GM12878 (cell line): Measurements from ENCODE around the gene VGF. TPM values are rescaled to one million over a fixed set of nuclear protein-coding genes. Genes with fewer than 3 reads are reported as not detected.

ENCODE experiments used
- ATAC-seq: fragments of 200-7000 bp; cut with Tn5 transposase; 3 replicates; pipeline ENCODE4 v1.9.1; 2020; ENCODE audit warnings: mild to moderate bottlenecking, moderate library complexity
- BruUV-seq: library from RNA; stranded (reverse); fragments of 400-500 nt; replicated peaks from 2 replicates; lab custom pipeline; 2021; lab: Mats Ljungman, UMichigan
- CTCF ChIA-PET: fragments of 300-600 bp; sonication (Branson Sonifier 250); formaldehyde crosslinking; extraction: SDS; loops from one replicate; lab custom pipeline; 2021; ENCODE audit warnings: inconsistent platforms; lab: Yijun Ruan, JAX
- POLR2A ChIA-PET: fragments of 350-600 bp; formaldehyde crosslinking; extraction: SDS; loops from one replicate; lab custom pipeline; 2021; ENCODE audit warnings: inconsistent platforms; lab: Charles Lee
- RAD21 ChIA-PET: fragments of 300-600 bp; sonication (Branson Sonifier 250); formaldehyde crosslinking; loops from one replicate; lab custom pipeline; 2023; ENCODE audit warnings: antibody characterized with exemption; ENCODE audit not compliant: unreplicated experiment; lab: Charles Lee
- SMC1A ChIA-PET: fragments of 300-600 bp; sonication (Branson Sonifier 250); formaldehyde crosslinking; loops from one replicate; lab custom pipeline; 2023; ENCODE audit not compliant: unreplicated experiment, uncharacterized antibody; lab: Charles Lee
- DNase-seq: peaks from one replicate; pipeline ENCODE4 v3.0.0-alpha.2; 2011; ENCODE audit warnings: low read depth, low spot score
- FAIRE-seq: peaks from 3 replicates; lab custom pipeline; 2011; peaks lifted over from hg19 to GRCh38; lab: Jason Lieb, UNC
- H2AFZ ChIP-seq: 2 replicates; pipeline ENCODE4 v1.6.0; 2011; ENCODE audit warnings: low read depth, low read length, control low read depth; ENCODE audit not compliant: control insufficient read depth
- H3K27ac ChIP-seq: 2 replicates; pipeline ENCODE4 v1.5.1; 2011; ENCODE audit warnings: control low read depth; ENCODE audit not compliant: control insufficient read depth, insufficient read depth
- H3K27me3 ChIP-seq, 2 experiments: replicated peaks in 1 of 2; 2 replicates each; pipeline versions ENCODE4 v1.6.0 to v1.6.1; 2011; ENCODE audit warnings: low read length in 1 of 2; ENCODE audit not compliant: control insufficient read depth in 2 of 2, insufficient read depth in 2 of 2
- H3K36me3 ChIP-seq, 2 experiments: 2 replicates each; pipeline ENCODE4 v1.5.1; 2011; ENCODE audit warnings: low read length in 1 of 2; ENCODE audit not compliant: control insufficient read depth in 2 of 2, insufficient read depth in 2 of 2
- H3K4me1 ChIP-seq: 2 replicates; pipeline ENCODE4 v1.6.1; 2011; ENCODE audit warnings: mild to moderate bottlenecking, low read length, moderate library complexity, mixed read lengths; ENCODE audit not compliant: control insufficient read depth, insufficient read depth
- H3K4me2 ChIP-seq: 2 replicates; pipeline ENCODE4 v1.6.0; 2011; ENCODE audit warnings: control low read depth; ENCODE audit not compliant: control insufficient read depth, insufficient read depth
- H3K4me3 ChIP-seq: fragments of 200-600 bp; sonication (generic); 2 replicates; pipeline ENCODE4 v1.5.1; 2016
- H3K79me2 ChIP-seq: 2 replicates; pipeline ENCODE4 v1.6.0; 2011; ENCODE audit warnings: low read length; ENCODE audit not compliant: control insufficient read depth, insufficient read depth
- H3K9ac ChIP-seq: 2 replicates; pipeline ENCODE4 v1.8.0; 2011; ENCODE audit warnings: low read length, control low read depth, mixed read lengths; ENCODE audit not compliant: control insufficient read depth, insufficient read depth
- H3K9me3 ChIP-seq: replicated peaks from 3 replicates; pipeline ENCODE4 v1.5.1; 2011; ENCODE audit warnings: mild to moderate bottlenecking, low read length; ENCODE audit not compliant: control insufficient read depth, insufficient read depth
- H4K20me1 ChIP-seq: 2 replicates; pipeline ENCODE4 v1.6.0; 2011; ENCODE audit not compliant: control insufficient read depth, insufficient read depth
- CTCF ChIP-seq, 3 experiments: IDR thresholded peaks in 2 of 3; conservative IDR thresholded peaks in 1 of 3; 2 replicates each; pipeline ENCODE4 v1.5.1; 2011; ENCODE audit warnings: low read depth in 3 of 3, low read length in 3 of 3, mild to moderate bottlenecking in 3 of 3, control low read depth in 2 of 3, moderate library complexity in 2 of 3, inconsistent platforms in 1 of 3, mixed read lengths in 1 of 3; ENCODE audit not compliant: control insufficient read depth in 2 of 3, insufficient read depth in 1 of 3; ENCODE audit errors: extremely low read depth in 1 of 3
- ELK1 ChIP-seq: IDR thresholded peaks from 2 replicates; pipeline ENCODE4 v1.6.1; 2012; ENCODE audit warnings: low read depth, low read length, improper control_type of control experiment
- EP300 ChIP-seq, 2 experiments: fragments of 150-350 bp in 1 of 2; IDR thresholded peaks; 2 replicates each; pipeline ENCODE4 v1.6.1; 2011 to 2012; ENCODE audit warnings: low read depth in 2 of 2, low read length in 2 of 2, borderline replicate concordance in 1 of 2, improper control_type of control experiment in 1 of 2, inconsistent platforms in 1 of 2; ENCODE audit not compliant: control insufficient read depth in 1 of 2
- GATAD2B ChIP-seq: fragments of 450-650 bp; conservative IDR thresholded peaks from 2 replicates; pipeline ENCODE4 v1.6.1; 2017; ENCODE audit warnings: low read depth, mild to moderate bottlenecking, moderate library complexity
- KAT2A ChIP-seq: conservative IDR thresholded peaks from 2 replicates; pipeline ENCODE4 v1.6.1; 2011; ENCODE audit warnings: low read depth, low read length; ENCODE audit not compliant: control insufficient read depth
- NFXL1 ChIP-seq: fragments of 450-650 bp; IDR thresholded peaks from 2 replicates; pipeline ENCODE4 v1.6.1; 2017; ENCODE audit warnings: antibody characterized with exemption, mild to moderate bottlenecking, borderline replicate concordance
- POLR2AphosphoS2 ChIP-seq: IDR thresholded peaks from 2 replicates; pipeline ENCODE4 v1.6.1; 2011; ENCODE audit warnings: low read depth, mild to moderate bottlenecking, low read length, improper control_type of control experiment, moderate library complexity
- RAD21 ChIP-seq: IDR thresholded peaks from 2 replicates; pipeline ENCODE4 v1.6.1; 2011; ENCODE audit warnings: mild to moderate bottlenecking, low read depth, low read length, moderate library complexity; ENCODE audit not compliant: insufficient read depth
- RCOR1 ChIP-seq: conservative IDR thresholded peaks from 2 replicates; pipeline ENCODE4 v1.6.1; 2012; ENCODE audit warnings: low read depth, low read length, improper control_type of control experiment
- REST ChIP-seq: IDR thresholded peaks from 2 replicates; pipeline ENCODE4 v1.6.1; 2012; ENCODE audit warnings: mild to moderate bottlenecking, low read depth, low read length
- SMARCA5 ChIP-seq: fragments of 450-650 bp; IDR thresholded peaks from 2 replicates; pipeline ENCODE4 v1.6.1; 2017; ENCODE audit warnings: mild to moderate bottlenecking
- ZNF217 ChIP-seq: fragments of 450-650 bp; IDR thresholded peaks from 2 replicates; pipeline ENCODE4 v1.6.1; 2017; ENCODE audit warnings: antibody characterized with exemption, mild to moderate bottlenecking
- WGBS: methylation state at CpG from one replicate; pipeline ENCODE4 v1.1.6; 2016; ENCODE audit warnings: low lambda C conversion rate; ENCODE audit not compliant: insufficient replicate concordance, insufficient coverage; ENCODE audit errors: missing lambda C conversion rate; 5-methylcytosine and 5-hydroxymethylcytosine counted together
- in situ Hi-C: fragments of 300-500 bp; cut with MboI; formaldehyde crosslinking; loops from 9 replicates; pipeline ENCODE4 v1.14.3; 2018; ENCODE audit warnings: mixed read lengths
- intact Hi-C: fragments of 100-400 bp; cut with micrococcal nuclease; formaldehyde crosslinking; loops from one replicate; pipeline ENCODE4 v1.14.2; 2022; ENCODE audit not compliant: unreplicated experiment
- polyA plus RNA-seq, 11 experiments: library from polyadenylated mRNA; depleted of rRNA in 4 of 11; unstranded in 6 of 11; stranded (reverse) in 5 of 11; fragments of >200 nt; fragmentation: Nextera tagmentation in 4 of 11; fragmentation: Illumina TruSeq in 1 of 11; extraction: Ambion mirVana in 4 of 11; extraction: Trizol in 1 of 11; gene quantifications; 1 replicate in 1 of 11; 2 replicates in 10 of 11; pipeline versions ENCODE4 v1.2.1 to v1.2.3, GENCODE V29; 2011 to 2016; ENCODE audit warnings: inconsistent platforms in 2 of 11, missing spikeins in 2 of 11, low read depth in 1 of 11
- total RNA-seq, 4 experiments: library from RNA; depleted of rRNA in 3 of 4; stranded (reverse); fragments of >200 nt in 3 of 4; fragmentation: Illumina TruSeq in 1 of 4; extraction: Trizol in 1 of 4; gene quantifications; 2 replicates each; pipeline versions ENCODE4 v1.2.1 to v1.2.3, GENCODE V29; 2013 to 2021

Gene VGF
- total and polyA plus RNA-seq, 10 of the 15 experiments (the other 5 are each of a cell fraction or from before 2014, with no cell fraction given), result 0.09 to 0.25 (median 0.17) TPM; not detected in 6

GRCh38 chr7:101119876-101120275, 45.5 kb downstream of the VGF start:
- no peak for FAIRE-seq

More at GRCh38 chr7:101119876-101120275, 45.5 kb downstream of the VGF start:
- Histone ChIP-seq H3K27me3 (no peaks in the 10 kb centered on the region), H3K4me2 (no peak overlapping the region), H3K4me1 (peaks cover 9% of the 10 kb centered on the region), H3K9me3 (no peaks in the 10 kb centered on the region), H3K36me3 (no peaks in the 10 kb centered on the region), H3K4me3 (no peak overlapping the region), H4K20me1 (no peaks in the 10 kb centered on the region), H2AFZ (no peak overlapping the region), H3K9ac (no peak overlapping the region), H3K79me2 (no peaks in the 10 kb centered on the region), H3K27ac (no peak overlapping the region)
- intact Hi-C loops (loop anchor here (5.0 kb wide), 1 partner anchor 33 kb away; the partner anchor contains the start of gene TRIM56), in situ Hi-C loops (no loop called here)
- WGBS, result 65% methylated on average over 10 of the region's 10 CpGs
- no peak for ATAC-seq
- ChIA-PET CTCF (interaction anchor here (0.6 to 2.2 kb wide), 3 partner anchors 18 to 200 kb away, joined by 3 to 5 read pairs (median 3); no protein-coding TSS in a partner anchor), POLR2A (interaction anchor here (0.7 kb wide), 1 partner anchor 208 kb away, joined by 3 read pairs; no protein-coding TSS in a partner anchor), RAD21 (interaction anchor here (0.6 kb wide), 1 partner anchor 22 kb away, joined by 3 read pairs; no protein-coding TSS in a partner anchor), SMC1A (interaction anchor here (1.1 to 1.2 kb wide), 2 partner anchors 11 to 42 kb away, joined by 3 to 4 read pairs; no protein-coding TSS in a partner anchor)
- no peak for TF ChIP-seq RCOR1
- TF ChIP-seq GATAD2B, result no peak
- TF ChIP-seq KAT2A, result no peak
- TF ChIP-seq SMARCA5, result no peak
- TF ChIP-seq ZNF217, result no peak
- TF ChIP-seq POLR2AphosphoS2, result no peak
- no peak for TF ChIP-seq NFXL1
- no peak for TF ChIP-seq RAD21
- TF ChIP-seq EP300 (IDR thresholded peaks at IDR 0.05; ENCODE audit: borderline replicate concordance in 1 of 2, control insufficient read depth in 1 of 2, low read depth in 2 of 2, low read length in 2 of 2), result no peak
- no peak for TF ChIP-seq REST
- TF ChIP-seq CTCF (IDR thresholded peaks at IDR 0.05 in 2 of 3, conservative IDR thresholded peaks at IDR 0.05 in 1 of 3; ENCODE audit: control insufficient read depth in 2 of 3, extremely low read depth in 1 of 3, insufficient read depth in 1 of 3, low read depth in 3 of 3, low read length in 3 of 3), result no peak
- no peak for TF ChIP-seq ELK1
- BruUV-seq, result no TSS peak
- no peak for DNase-seq
